DMS53 (cell line): ENCODE measurements around the gene ENPP7.

Source experiments
- DNase-seq: peaks from one replicate; lab custom pipeline; 2025; lab: John Stamatoyannopoulos, UW

The ENPP7 gene

DNA sequence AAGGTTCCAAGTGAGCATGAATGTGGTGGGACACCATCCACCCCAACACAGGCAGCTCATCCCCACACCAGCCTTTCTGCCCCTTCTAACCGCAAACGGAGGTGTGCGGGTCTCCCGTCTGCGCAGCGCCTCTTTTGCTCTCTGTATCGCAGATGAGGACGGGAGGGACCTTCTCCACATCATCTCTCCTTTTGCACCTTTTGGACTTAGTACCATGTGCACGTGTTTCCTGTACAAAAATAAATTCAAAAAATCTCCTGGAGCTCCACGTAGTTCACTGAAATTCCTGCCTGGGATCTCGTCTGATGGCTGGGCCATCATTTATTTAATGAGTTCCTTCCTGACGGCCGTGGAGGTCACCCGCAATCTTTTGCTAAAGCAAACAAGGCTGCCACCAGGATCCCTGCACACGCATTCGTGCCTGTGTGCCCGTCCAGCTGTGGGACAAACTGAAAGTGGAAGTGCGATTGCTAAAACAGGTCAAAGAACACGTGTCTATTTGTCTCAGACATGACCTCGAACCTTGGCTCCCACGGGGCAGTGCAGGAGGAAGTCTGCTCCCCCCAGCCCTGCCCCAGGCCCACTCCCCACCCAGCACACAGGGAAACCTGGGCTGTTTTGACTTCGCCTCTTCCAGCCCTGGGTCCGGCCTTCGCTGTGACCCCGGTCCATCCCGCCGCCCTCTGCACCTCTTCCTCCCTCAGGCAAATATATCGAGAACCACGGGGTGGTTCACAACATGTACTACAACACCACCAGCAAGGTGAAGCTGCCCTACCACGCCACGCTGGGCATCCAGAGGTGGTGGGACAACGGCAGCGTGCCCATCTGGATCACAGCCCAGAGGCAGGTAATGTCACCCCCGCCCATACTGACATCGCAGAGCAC, 2.3 kb downstream of the ENPP7 start:
- DNase-seq, result no peak

DNA sequence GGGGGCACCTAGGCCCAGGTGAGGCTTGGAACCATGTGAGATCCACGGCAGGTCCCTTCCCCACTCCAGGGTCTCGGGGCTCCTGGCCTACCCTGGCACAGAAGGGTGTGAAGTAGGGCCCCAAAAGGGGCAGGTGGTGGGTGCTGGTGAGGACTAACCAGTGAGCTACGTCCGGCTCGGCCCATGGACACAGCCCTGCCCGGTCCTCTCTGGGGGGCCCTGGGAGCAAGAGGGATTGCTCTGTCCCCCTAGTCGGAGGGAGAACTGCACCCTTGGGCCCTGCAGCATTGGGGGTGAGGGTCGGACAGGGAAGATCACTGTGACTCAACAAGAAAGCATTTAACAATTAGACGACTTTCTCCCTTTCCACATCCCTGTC, 2.9 kb downstream of the ENPP7 start:
- DNase-seq, result no peak

DNA sequence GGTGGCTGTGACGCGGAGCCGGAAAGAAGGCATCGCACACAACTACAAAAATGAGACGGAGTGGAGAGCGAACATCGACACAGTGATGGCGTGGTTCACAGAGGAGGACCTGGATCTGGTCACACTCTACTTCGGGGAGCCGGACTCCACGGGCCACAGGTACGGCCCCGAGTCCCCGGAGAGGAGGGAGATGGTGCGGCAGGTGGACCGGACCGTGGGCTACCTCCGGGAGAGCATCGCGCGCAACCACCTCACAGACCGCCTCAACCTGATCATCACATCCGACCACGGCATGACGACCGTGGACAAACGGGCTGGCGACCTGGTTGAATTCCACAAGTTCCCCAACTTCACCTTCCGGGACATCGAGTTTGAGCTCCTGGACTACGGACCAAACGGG, 4.4 kb downstream of the ENPP7 start:
- DNase-seq, result no peak

DNA sequence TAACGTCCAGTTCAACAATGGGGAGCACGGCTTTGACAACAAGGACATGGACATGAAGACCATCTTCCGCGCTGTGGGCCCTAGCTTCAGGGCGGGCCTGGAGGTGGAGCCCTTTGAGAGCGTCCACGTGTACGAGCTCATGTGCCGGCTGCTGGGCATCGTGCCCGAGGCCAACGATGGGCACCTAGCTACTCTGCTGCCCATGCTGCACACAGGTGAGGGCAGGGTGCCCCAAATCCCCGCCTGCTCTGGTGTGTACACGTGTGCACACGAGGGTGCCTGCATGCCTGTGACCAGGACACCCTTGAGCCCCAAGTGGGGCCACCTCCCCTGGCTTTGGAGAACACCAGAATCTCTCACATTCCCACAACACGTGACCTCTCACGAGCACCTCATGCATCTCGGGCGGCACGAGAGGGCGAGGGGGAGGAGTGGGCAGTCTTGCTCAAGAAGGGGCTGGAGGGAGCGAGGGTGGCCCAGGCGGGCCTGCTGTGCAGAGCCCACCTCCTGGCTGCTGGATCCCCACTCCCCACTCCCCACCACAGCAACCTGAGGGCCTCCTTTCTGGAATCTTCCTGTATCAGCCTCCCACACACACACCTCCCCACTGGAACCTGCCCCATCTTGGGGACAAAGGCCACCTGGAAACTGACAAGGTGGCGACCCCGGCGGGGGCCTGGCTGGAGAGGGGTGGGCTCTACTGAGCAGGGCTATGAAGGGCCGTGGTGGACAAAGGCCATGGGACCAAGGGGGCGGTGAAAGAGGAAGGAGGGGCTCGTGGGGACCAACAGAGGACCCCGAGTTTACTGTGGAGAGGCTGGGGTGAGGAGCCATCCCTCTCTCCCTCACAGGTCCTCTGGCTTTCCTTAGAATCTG, 6.5 kb downstream of the ENPP7 start:
- no peak for DNase-seq

DNA sequence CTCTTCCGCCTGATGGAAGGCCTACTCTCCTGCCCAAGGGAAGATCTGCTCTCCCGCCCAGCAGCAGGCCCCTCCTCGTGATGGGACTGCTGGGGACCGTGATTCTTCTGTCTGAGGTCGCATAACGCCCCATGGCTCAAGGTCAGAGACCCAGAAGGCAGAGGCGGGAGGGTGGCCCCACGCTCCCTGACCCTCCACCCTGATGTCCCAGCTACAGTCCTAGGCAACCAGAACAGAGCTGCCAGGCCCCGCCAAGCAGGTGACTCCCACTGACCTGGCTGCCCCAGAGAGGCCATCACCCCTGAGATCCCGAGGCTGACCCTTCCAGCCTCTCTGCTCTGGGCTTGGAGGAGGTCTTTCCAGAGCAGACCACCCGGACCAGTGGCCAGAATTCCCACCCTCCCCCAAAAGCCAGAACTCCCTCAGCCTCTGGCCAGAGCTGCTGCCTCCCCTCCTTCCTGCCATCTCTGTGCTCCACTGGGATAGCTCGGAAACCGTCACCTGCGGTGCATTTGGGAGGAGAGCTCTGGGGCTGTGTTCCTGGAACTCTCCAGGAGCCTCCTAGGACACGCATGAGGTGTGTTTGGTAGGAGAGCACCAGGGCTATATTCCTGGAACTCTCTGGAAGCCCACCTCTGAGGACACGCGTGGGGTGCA, 7.3 kb downstream of the ENPP7 start:
- no peak for DNase-seq

DNA sequence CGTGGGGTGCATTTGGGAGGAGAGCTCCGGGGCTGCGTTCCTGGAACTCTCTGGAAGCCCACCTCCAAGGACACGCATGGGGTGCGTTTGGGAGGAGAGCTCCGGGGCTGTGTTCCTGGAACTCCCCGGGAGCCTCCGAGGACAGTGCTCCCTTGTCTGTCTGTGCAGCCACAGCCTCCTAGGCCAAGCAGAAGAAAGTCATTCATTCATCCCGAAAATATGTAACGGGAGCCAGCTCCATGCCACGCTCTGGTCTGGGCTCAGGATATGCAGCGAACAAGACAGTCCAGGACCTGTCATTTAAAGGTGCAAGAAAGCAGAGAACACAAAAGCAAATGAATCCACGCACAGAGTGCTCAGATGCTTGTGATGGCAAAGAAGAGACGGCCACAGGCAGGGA, 7.9 kb downstream of the ENPP7 start:
- DNase-seq, result no peak

DNA sequence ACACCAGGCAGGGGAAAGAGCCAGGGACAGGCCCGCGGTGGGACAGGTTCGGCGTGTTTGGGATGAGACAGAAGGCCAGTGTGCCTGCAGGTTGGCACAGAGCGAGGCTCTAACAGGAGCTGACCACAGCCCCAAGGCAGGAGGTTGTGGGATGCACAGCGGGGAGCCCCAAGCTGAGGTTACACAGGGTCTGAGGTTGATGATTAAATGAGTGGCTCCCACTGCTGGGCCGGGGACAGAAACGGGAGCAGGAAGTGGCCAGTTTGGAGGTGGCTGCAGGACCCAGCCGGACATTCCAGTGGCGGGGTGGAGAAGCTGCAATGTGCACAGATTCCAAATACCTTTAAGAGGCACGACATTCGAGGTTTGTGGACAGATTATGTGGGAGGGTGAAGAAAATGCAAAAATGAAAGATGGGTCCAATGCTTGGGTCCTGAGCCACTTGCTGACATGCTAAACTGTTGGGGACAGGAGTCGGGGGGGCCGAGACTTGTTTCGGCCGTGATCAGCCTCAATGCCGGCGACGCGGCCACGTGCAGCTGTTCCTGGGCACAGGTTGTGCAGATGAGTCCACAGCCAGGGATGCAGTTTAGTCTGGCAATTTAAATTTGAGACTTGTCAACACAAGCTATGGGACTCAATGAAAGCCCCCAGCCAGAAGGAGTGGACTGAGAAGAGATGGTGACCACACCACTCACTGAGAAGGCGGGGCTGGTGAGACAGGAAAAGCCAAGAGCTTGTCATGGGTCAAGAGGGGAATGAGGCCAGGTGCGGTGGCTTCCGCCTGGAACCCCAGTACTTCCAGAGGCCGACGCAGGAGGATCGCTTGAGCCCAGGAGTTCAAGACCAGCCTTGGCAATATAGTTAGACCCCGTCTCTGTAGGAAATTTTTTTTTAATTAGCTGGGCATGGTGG, 8.7 kb downstream of the ENPP7 start:
- no peak for DNase-seq

DNA sequence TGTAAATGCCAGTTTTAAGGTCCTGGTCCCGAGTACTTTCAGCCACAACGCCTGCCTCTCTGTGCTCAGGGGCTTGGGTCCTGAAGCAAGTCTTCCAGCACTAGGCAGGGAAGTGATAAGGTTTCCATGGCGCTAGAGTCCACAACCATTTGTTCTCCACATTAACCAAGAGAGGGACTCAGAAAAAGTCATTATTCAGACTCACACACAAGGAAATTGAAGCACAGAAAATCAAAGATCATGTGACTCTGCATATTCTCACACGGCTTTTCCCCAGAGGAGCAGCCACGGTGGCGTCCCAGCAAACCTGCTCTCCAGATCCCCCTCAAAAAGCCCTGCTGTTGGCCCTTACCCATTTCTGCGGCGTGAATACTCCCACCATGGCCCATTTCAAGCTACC, 9.7 kb downstream of the ENPP7 start:
- peak; percentile 42 for DNase-seq

DNA sequence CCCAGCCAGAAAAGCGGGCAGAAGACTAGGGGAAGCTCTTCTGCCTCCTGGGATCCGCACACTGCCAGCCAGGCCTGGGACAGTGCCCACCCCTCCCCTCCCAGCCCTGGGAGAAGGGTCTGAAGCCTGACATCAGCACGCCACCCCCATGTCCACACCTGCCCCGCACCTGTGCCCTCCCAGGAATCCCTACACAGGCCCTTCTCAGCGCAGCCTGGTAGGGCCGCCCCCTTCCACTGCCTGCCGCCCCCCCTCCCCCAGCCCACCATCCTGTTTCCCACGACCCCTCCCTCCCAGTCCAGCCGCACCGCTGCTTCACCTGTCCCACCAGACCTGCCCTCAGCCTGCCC, 10.6 kb downstream of the ENPP7 start:
- no peak for DNase-seq

DNA sequence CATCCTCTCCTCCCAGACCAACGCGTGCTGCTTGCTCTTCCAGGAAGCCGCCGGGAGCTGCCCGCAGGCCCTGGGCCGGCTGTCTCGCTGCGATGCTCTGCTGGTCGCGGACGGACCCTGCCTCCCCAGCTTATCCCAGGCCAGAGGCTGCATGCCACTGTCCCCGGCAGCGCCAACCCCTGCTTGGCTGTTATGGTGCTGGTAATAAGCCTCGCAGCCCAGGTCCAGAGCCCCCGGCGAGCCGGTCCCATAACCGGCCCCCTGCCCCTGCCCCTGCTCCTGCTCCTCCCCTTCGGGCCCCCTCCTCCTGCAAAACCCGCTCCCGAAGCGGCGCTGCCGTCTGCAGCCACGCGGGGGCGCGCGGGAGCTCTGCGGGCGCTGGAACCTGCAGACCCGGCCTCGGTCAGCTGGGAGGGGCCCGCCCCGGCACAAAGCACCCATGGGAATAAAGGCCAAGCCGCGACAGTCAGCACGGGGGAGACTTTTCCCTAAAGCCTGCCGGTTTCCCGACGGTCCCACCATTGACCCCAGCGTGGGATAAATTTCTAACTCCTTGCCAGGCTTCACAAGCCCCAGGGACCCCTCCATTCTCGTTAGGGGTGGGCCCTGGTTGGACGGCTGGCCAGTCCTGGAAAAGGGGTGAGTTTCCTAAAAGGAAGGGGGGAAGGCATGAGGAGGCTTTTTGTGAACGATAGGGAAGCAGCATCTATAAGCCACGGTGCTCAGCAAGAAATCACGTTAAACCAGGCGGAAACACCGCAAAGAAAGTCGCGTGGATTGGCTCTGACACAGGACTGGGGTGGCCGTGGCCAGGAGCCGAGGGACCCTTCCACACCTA, 11.2 kb downstream of the ENPP7 start:
- DNase-seq, result peak; percentile 73

DNA sequence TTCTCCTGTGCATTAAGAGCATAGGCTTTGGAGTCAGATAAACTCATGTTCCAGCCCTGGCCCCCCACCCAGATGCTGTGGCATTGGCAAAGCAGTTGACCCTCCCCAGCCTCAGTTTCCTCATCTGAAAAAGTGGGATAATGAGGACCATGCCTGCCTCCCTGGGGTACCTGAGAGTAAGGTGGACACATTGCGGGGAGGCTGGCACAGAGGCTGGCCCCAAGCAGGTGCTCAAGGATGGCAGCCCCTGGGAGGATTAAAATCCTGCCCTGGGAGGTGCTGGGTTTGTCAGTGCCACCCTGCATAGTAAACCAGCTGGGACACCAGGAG, 11.8 kb downstream of the ENPP7 start:
- no peak for DNase-seq

DNA sequence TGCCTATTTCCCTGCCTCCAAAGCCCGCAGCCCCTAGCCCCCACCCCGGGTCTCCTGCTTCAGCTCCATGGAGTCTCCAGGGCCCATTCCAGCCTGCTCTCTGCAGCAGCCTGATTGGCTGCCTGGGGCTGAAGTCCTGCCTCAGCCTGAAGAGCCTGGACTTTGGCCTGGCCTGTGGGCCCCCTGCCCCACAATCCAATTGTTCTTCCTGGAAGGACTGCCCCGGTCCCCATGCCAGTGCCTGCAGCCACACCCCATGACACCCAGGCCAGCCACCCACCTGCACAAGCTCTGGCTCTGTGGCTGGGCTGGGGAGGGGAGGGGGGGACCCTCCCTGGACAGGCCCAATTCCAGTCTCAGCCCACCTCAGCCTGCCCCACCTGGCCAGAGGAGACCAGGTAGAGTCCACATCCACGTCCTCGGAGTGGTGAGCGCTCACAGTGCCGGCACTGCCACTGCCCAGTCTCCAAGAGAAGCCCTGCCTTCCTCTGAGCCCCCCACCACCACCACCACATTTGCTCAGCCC, 12.3 kb downstream of the ENPP7 start:
- no peak for DNase-seq

DNA sequence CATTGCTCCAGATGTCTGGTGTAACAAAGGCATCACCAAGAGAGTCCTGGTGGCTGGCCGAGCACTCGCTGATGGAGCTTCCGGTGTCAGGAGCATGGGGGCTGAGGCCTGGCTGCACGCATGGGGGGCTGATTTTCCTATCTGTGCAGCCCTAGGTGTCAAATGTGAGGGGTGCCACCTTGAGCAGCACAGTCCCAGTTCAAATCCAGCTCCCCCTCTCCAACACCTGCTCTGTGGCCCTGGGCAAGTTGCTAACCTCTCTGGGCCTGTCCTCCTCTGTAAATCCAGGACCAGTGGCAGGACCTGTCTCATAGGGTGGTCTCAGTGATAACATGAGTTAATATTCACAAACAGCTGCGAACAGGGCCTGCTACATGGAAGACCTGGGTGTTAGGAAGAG, 12.9 kb downstream of the ENPP7 start:
- DNase-seq, result no peak

DNA sequence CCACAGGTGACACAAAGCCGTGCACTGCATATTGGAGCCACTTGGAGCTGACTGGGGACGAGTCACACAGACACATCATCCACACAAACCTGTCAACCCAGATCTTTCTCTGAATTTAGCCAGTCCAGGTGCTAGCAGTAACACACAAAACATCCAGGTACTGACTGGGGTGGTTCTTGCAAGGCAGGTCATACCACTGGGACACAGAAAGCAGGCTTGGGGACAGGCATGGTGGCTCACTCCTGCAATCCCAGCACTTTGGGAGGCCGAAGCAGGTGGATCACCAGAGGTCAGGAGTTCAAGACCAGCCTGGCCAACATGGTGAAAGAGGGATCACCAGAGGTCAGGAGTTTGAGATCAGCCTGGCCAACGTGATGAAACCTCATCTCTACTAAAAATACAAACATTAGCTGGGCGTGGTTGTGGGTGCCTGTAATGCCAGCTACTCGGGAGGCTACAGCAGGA, 14.9 kb downstream of the ENPP7 start:
- DNase-seq, result no peak

DNA sequence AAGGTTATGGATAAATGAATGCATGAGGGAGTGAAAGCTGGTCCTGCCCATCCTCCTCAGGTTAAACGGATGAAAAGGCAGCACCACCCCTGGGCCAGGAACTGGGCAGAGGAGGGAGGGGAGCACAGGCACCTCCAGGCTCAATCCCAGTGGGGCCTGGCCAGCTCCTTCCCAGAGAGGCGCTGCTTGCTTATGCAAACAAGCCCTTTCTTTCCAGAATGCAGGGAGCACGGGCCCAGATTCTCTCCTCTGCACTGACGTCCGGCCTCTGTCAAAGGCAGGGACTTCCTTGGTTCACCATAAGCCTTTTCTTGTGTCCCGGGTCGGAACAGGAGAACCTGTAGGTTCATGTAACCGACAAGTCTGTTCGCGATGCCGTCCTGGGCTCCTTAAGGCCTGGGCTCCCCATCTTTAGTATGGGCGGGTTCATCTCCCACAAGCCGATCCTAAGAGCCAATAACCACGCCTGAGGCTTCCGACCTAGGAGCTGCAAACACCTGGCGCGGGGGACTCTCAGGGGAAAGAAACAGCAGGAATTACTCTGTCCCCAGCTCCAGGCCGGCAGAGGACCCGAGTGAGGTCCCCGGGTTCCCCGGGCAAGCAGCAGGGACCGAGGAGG, 16.3 kb downstream of the ENPP7 start:
- DNase-seq, result peak; percentile 41

DNA sequence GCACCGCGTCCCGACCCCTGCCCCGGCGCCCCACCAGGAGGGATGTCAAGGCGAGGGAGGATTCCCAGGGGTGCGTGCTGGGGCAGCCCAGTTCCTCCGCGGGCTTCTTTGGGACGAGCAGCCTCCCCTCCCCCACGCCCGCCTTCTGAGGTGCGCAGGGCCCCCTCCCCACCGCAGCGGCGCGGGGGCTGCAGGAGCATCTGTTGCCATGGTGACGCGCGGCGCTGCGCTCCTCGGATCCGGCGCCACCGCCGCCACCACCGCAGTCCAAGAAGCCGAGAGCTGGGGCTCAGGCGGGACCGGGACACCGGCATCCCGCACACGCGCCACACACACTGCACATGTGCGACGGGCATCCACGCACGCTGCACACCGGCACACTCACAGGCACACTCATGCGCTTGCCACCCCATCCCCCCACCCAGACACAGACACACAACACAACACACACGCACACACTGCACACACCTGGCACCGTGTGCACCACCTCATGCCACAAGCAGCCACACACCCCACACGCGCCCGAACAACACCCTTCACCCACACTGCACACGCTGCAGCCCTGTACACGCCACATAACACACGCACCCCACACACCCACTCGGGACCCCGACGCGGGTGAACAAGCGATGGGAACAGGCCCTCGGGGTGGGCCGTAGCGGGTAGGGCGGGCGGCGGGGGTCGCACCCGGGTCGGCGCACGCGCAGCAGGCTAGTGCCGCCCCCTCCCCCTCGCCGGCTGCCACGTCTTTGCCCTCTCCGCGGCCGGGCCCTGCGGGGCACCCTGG, 17.0 kb downstream of the ENPP7 start:
- DNase-seq, result peak; percentile 40

DNA sequence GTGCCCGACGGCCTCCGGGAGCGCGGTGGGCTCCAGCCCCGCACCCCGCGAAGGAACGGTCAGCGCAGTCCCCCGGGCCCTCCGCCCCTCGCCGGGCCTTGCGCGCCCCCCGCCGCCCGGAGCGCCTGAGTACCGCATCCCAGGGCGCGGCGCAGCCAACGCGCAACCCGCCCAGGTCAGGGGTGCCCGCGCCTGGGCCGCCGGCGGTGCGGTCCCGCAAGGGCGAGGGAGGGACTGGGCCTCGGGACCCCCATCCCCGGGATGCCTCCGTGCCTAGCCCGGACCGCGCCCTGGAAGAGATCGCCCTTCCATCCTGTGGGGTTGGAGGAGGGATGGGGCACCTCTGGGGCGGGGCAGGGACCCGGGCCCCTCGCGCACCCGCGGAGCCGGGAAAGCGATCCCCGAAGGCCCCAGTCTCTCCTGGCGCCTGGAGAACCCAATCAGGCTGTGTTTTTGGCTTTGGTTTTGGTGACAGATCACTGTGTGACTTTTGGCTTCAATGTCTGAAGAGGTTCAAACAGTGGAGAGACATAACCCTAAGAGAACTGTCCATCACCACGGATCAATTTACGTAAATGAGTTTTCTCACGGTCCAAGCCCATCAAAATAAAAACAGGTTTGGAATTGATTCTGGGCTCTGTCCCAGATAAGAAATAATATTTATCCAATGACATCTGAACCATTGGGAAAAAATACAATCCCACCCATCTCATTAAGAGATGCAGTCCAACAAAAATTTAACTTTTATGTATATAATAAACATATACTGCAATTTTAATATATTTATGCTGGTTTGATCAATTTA, 17.8 kb downstream of the ENPP7 start:
- no peak for DNase-seq

DNA sequence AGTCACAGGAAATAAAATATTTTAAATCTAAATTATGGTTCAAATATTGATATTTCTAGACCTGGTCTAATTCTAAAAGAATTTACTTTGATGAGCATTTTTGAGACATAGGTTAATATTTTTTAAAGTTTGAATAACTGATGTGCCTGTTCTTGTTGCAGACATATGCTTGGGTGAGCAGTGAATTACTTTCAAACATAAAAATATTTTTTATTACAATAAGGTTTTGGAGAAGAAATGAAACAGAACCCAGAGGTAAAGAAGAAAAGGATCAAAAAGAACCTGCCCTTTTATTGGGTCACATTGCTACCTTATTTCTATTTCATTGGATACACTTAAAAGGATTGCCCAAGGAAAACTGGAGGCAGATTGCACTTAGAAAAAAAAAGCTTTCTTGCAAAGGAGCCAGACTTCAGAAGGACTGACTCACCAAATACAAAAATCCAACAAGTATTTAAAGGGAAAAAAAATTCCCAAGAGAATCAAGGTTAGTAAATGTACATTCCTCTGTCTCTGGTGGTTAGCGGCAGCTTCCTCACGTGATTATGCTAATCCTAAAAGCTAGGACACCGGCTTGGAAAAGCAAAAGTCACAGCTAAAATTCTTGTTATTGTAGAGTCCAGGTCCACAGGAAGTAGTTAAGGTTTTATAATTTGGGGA, 18.5 kb downstream of the ENPP7 start:
- no peak for DNase-seq
